NCI-H1694 (cell line): ENCODE measurements around the gene SLC17A5.
"Not testable (repeated sequence)": the region's sequence is repeated elsewhere in the genome, so short reads cannot be mapped to it uniquely, and the experiment has no call there.

Source experiments
- DNase-seq: peaks from one replicate; lab custom pipeline; 2025; lab: John Stamatoyannopoulos, UW

Gene SLC17A5

GRCh38 chr6:73613806-73614536, 39.8 kb downstream of the SLC17A5 start:
- DNase-seq: no peak

- no peak for DNase-seq
Measured at GRCh38 chr6:73612611-73613010, 41.2 kb downstream of the SLC17A5 start.

- peak; percentile 33 for DNase-seq
Measured at GRCh38 chr6:73610444-73611275, 43.1 kb downstream of the SLC17A5 start.

- no peak for DNase-seq
Measured at GRCh38 chr6:73608761-73609160, 45.0 kb downstream of the SLC17A5 start.

GRCh38 chr6:73606428-73606827, 47.4 kb downstream of the SLC17A5 start:
- no peak for DNase-seq

GRCh38 chr6:73604461-73604860, 49.3 kb downstream of the SLC17A5 start:
- DNase-seq: no peak

GRCh38 chr6:73604020-73604419, 49.8 kb downstream of the SLC17A5 start:
- DNase-seq: no peak

- no peak for DNase-seq
Measured at GRCh38 chr6:73586416-73586974, 67.3 kb downstream of the SLC17A5 start.

GRCh38 chr6:73585566-73586415, 68.0 kb downstream of the SLC17A5 start:
- DNase-seq: no peak

- no peak for DNase-seq
Measured at GRCh38 chr6:73581293-73581692, 72.5 kb downstream of the SLC17A5 start.

GRCh38 chr6:73580247-73581149, 73.3 kb downstream of the SLC17A5 start:
- DNase-seq: no peak

GRCh38 chr6:73579851-73580246, 73.9 kb downstream of the SLC17A5 start:
- DNase-seq: no peak

GRCh38 chr6:73579389-73579788, 74.4 kb downstream of the SLC17A5 start:
- DNase-seq: no peak

- no peak for DNase-seq
Measured at GRCh38 chr6:73577676-73578075, 76.1 kb downstream of the SLC17A5 start.

- not testable (repeated sequence) for DNase-seq
Measured at GRCh38 chr6:73572531-73572930, 81.3 kb downstream of the SLC17A5 start.

GRCh38 chr6:73571218-73572181, 82.3 kb downstream of the SLC17A5 start:
- not testable (repeated sequence) for DNase-seq

- DNase-seq: no peak
Measured at GRCh38 chr6:73569121-73569520, 84.7 kb downstream of the SLC17A5 start.

- no peak for DNase-seq
Measured at GRCh38 chr6:73566954-73567591, 86.7 kb downstream of the SLC17A5 start.

GRCh38 chr6:73566486-73566871, 87.3 kb downstream of the SLC17A5 start:
- not testable (repeated sequence) for DNase-seq
